Type B pancreatic cell (in vitro differentiated cells): ENCODE data around the gene RGS18. TPM values are rescaled to one million over a fixed set of nuclear protein-coding genes. Genes with fewer than 3 reads are reported as not detected.

Source experiments
- DNase-seq: peaks from one replicate; pipeline ENCODE4 v3.0.0; 2021; ENCODE audit warnings: mixed read lengths; ENCODE audit not compliant: unreplicated experiment; ENCODE audit errors: extremely low spot score
- H3K27ac Mint-ChIP-seq: 2 replicates; pipeline ENCODE4 v1.8.0; 2021; ENCODE audit warnings: mild to moderate bottlenecking, mixed read lengths
- H3K27me3 Mint-ChIP-seq: 2 replicates; pipeline ENCODE4 v1.8.0; 2021; ENCODE audit warnings: mixed read lengths
- H3K36me3 Mint-ChIP-seq: 2 replicates; pipeline ENCODE4 v1.8.0; 2021; ENCODE audit warnings: mixed read lengths
- H3K4me1 Mint-ChIP-seq: one replicate; pipeline ENCODE4 v1.8.0; 2021; ENCODE audit warnings: mixed read lengths; ENCODE audit not compliant: unreplicated experiment
- H3K4me3 Mint-ChIP-seq: 2 replicates; pipeline ENCODE4 v1.8.0; 2021; ENCODE audit warnings: mild to moderate bottlenecking, mixed read lengths
- H3K9me3 Mint-ChIP-seq: 2 replicates; pipeline ENCODE4 v1.8.0; 2021; ENCODE audit warnings: mixed read lengths
- CTCF ChIP-seq: fragments of 200-600 bp; sonication (generic); conservative IDR thresholded peaks from 2 replicates; pipeline ENCODE4 v1.5.0; 2021; ENCODE audit warnings: antibody characterized with exemption, mild to moderate bottlenecking
- long read RNA-seq: library from polyadenylated mRNA; unstranded; transcript quantifications from one replicate; pipeline ENCODE4 v2.0.0, GENCODE V29; 2020
- total RNA-seq: library from RNA; stranded (reverse); gene quantifications from 2 replicates; pipeline ENCODE4 v1.2.1, GENCODE V29; 2021; ENCODE audit warnings: low replicate concordance

Gene RGS18
- total RNA-seq = 0.21 TPM in 1 of 2 replicates, not detected in the other
- long read RNA-seq, partial matches to known transcripts = 0 of 3 reads
- long read RNA-seq, other reads (novel, unspliced or antisense) = 3 of 3 reads

DNA sequence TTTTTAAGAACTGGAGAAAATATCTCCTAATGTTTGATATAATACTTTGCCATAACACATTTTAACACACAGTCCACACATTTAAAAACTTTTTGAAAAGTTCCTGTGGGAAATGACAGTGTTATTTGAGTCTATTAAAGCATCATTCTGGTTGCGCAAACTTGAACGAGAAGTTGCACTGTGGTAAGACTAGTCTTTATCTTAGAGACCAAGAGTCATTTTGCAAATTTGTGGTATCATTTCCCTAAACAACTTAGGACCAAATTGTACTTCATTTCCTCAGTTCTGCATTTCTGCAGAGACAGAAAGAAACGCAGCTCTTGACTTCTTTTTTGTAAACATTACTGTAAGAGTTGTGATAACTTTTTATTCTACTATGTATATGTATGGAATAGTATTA, at the start of gene RGS18:
TSS of gene RGS18 (plus strand) at position 282 of the 400 bp plus-strand sequence. CDS start 176 bp downstream, outside the sequence.
- H3K36me3 Mint-ChIP-seq = no peaks in the 10 kb centered on the region
- no peaks in the 10 kb centered on the region for H3K4me1 Mint-ChIP-seq
- no peak within 1 kb of the TSS for H3K27ac Mint-ChIP-seq
- H3K9me3 Mint-ChIP-seq = no peaks in the 10 kb centered on the region
- H3K4me3 Mint-ChIP-seq = no peak within 1 kb of the TSS
- no peaks in the 10 kb centered on the region for H3K27me3 Mint-ChIP-seq
- DNase-seq = no peak
- TF ChIP-seq CTCF = no peak

GRCh38 chr1:192109576-192109975, 48.7 kb upstream of the RGS18 start:
- Mint-ChIP-seq H3K27ac (no peak overlapping the region), H3K9me3 (no peaks in the 10 kb centered on the region), H3K4me3 (no peak overlapping the region), H3K36me3 (no peaks in the 10 kb centered on the region), H3K27me3 (no peaks in the 10 kb centered on the region), H3K4me1 (peaks cover 8% of the 10 kb centered on the region)
- no peak for DNase-seq
- no peak for TF ChIP-seq CTCF

DNA sequence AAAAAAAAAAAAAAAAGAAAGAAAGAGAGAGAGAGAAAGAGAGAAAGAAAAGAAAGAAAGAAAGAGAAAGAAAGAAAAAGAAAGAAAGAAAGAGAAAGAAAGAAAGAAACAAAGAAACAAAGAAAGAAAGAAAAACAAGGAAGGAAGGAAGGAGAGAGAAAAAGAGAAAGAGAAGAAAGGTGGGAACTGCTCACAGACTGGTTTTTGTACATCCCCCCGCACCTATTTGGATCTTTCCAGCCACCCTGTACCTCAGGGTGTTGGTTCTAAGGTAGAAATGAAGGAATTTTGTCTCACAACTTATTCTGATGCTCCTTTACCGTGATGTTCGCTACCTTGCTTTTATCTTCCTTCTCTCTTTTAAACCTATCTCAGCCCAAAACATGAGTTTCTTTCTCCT, 43.3 kb upstream of the RGS18 start:
- no peaks in the 10 kb centered on the region for H3K36me3 Mint-ChIP-seq
- no peak for TF ChIP-seq CTCF
- H3K27ac Mint-ChIP-seq = no peak overlapping the region
- H3K9me3 Mint-ChIP-seq = no peaks in the 10 kb centered on the region
- no peaks in the 10 kb centered on the region for H3K4me1 Mint-ChIP-seq
- H3K27me3 Mint-ChIP-seq = no peaks in the 10 kb centered on the region
- DNase-seq = no peak
- H3K4me3 Mint-ChIP-seq = no peak overlapping the region

- H3K4me1 Mint-ChIP-seq = no peaks in the 10 kb centered on the region
- H3K9me3 Mint-ChIP-seq = no peaks in the 10 kb centered on the region
Measured at GRCh38 chr1:192118881-192119405, 39.3 kb upstream of the RGS18 start.

GRCh38 chr1:192119701-192120100, 38.6 kb upstream of the RGS18 start:
- H3K4me3 Mint-ChIP-seq = no peak overlapping the region
- DNase-seq = no peak
- no peak overlapping the region for H3K27ac Mint-ChIP-seq
- no peak for TF ChIP-seq CTCF
- no peaks in the 10 kb centered on the region for H3K9me3 Mint-ChIP-seq
- no peaks in the 10 kb centered on the region for H3K4me1 Mint-ChIP-seq
- no peaks in the 10 kb centered on the region for H3K27me3 Mint-ChIP-seq
- no peaks in the 10 kb centered on the region for H3K36me3 Mint-ChIP-seq

More at GRCh38 chr1:192118881-192119405, 39.3 kb upstream of the RGS18 start:
- Mint-ChIP-seq H3K4me3 (no peak overlapping the region), H3K36me3 (no peaks in the 10 kb centered on the region), H3K27ac (no peak overlapping the region), H3K27me3 (no peaks in the 10 kb centered on the region)
- no peak for DNase-seq
- no peak for TF ChIP-seq CTCF
